ENCODE results near the gene OR10J5. TPM values are rescaled to one million over a fixed set of nuclear protein-coding genes. Genes with fewer than 3 reads are reported as not detected.

The OR10J5 gene, protein sequence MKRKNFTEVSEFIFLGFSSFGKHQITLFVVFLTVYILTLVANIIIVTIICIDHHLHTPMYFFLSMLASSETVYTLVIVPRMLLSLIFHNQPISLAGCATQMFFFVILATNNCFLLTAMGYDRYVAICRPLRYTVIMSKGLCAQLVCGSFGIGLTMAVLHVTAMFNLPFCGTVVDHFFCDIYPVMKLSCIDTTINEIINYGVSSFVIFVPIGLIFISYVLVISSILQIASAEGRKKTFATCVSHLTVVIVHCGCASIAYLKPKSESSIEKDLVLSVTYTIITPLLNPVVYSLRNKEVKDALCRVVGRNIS
- total RNA-seq: not detected
- polyA plus RNA-seq (ENCODE audit: insufficient read depth, low read depth, low replicate concordance): not detected
- long read RNA-seq, donor 1: 0 reads
- long read RNA-seq, donor 2: 0 reads

DNA sequence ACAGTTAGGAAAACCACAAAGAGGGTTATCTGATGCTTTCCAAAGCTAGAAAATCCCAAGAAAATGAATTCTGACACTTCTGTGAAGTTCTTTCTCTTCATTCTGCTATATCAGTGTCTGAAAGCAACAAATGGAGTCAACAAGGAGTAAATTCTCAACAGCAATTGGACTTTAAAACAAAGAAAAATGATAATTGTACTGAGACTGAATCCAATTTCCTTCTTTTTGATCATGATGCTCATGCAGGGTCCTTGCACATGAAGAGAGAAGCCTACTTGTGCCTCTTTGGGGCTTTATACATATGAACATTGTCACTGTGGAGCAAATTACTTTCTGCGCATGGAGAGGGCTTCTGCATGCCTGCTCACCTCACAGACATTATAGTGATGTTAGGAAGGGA lies at the start of gene OR10J5:
TSS of gene OR10J5 (minus strand) at position 101 of the 400 bp plus-strand sequence. CDS start at position 101, 0 bp downstream.
- TF ChIP-seq, protein P1, sequence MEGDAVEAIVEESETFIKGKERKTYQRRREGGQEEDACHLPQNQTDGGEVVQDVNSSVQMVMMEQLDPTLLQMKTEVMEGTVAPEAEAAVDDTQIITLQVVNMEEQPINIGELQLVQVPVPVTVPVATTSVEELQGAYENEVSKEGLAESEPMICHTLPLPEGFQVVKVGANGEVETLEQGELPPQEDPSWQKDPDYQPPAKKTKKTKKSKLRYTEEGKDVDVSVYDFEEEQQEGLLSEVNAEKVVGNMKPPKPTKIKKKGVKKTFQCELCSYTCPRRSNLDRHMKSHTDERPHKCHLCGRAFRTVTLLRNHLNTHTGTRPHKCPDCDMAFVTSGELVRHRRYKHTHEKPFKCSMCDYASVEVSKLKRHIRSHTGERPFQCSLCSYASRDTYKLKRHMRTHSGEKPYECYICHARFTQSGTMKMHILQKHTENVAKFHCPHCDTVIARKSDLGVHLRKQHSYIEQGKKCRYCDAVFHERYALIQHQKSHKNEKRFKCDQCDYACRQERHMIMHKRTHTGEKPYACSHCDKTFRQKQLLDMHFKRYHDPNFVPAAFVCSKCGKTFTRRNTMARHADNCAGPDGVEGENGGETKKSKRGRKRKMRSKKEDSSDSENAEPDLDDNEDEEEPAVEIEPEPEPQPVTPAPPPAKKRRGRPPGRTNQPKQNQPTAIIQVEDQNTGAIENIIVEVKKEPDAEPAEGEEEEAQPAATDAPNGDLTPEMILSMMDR (IDR thresholded peaks at IDR 0.05): no peak
- TF ChIP-seq POLR2A (IDR thresholded peaks at IDR 0.05): no peak
- Histone ChIP-seq H3K27ac (no peak within 1 kb of the TSS), H3K4me3 (no peak within 1 kb of the TSS), H3K4me1 (no peaks in the 10 kb centered on the region), H3K9me3 (no peaks in the 10 kb centered on the region), H3K27me3 (no peaks in the 10 kb centered on the region), H3K36me3 (ENCODE audit: low read depth, missing control alignments) (no peaks in the 10 kb centered on the region)
- no peak for DNase-seq
- WGBS, 2 donors: 89 to 97% methylated on average over 1 of the region's 1 CpG
- intact Hi-C loops (cut with DNase I; ENCODE audit: low total_unique reads): no loop called here

DNA sequence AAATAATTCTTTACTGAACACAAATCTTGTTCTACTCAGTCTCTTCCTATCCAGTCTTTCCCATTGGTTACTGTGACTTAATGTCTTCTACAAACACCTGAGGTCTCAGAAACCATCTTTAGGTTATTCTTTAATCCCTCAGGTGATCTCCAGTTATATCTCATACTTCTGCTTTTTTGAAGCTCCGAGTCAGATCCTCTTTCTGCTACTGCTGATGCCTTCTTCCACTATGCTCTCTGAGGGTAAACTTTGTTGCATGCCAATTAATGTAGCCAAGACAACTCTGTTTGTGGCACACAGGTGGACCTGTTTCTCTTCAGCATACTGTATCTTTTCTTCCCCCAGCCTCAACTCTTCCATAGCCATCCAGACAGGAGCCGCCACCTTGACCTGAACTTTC lies 48.7 kb upstream of the OR10J5 start:
- DNase-seq: no peak
- WGBS, 2 donors: 88 to 91% methylated on average over 2 of the region's 2 CpGs
- intact Hi-C loops (cut with DNase I; ENCODE audit: low total_unique reads): no loop called here
- Histone ChIP-seq H3K4me1 (no peaks in the 10 kb centered on the region), H3K9me3 (no peaks in the 10 kb centered on the region), H3K36me3 (ENCODE audit: low read depth, missing control alignments) (no peaks in the 10 kb centered on the region), H3K27ac (no peak overlapping the region), H3K27me3 (no peaks in the 10 kb centered on the region), H3K4me3 (no peak overlapping the region)
- TF ChIP-seq POLR2A (IDR thresholded peaks at IDR 0.05): no peak

DNA sequence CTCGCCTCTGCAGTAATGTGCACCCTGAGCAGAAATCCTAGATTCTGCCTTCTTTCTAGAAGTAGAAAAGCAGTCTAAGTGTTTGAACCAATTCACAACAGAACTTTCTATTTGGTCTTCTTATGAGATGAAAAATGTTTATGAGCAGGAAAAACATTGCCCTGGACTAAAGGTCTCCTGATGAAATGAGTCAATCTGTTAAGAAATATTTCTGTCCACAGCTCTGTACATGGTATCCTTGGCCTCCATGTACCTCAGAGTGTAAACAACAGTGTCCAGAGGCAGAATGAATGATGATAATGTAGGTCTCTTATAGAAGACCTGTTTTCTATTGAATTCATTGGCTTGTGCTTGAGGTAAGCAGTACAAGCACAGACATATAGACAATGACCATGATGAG lies 45.6 kb upstream of the OR10J5 start:
- no peaks in the 10 kb centered on the region for H3K4me1 ChIP-seq
- H3K9me3 ChIP-seq: no peaks in the 10 kb centered on the region
- intact Hi-C loops (cut with DNase I; ENCODE audit: low total_unique reads): no loop called here
- H3K36me3 ChIP-seq (ENCODE audit: low read depth, missing control alignments): no peaks in the 10 kb centered on the region
- no peak for DNase-seq
- no peak for TF ChIP-seq POLR2A (IDR thresholded peaks at IDR 0.05)
- TF ChIP-seq, protein P1 (IDR thresholded peaks at IDR 0.05): no peak
- H3K27me3 ChIP-seq: no peaks in the 10 kb centered on the region
- WGBS, 2 donors: 86 to 100% methylated on average over 1 of the region's 1 CpG
- H3K27ac ChIP-seq: no peak overlapping the region
- no peak overlapping the region for H3K4me3 ChIP-seq

DNA sequence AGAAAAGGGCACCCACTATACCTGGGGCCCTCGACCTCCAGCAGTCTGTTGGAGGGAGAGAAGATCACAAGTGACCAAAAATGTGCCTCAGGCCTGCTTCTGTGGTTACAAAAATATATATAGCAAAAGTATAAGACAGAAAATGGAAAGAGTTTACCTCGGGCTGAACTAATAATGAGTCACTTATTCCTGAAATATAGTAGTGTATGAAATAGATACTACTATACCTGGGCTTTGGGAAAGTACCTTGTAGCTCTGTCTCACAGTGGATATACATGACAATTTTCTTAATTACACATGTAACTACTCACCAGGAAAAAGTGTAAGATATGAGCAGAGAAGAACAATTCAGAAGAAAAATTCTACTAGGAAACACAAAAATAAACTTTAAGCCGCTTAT lies 44.5 kb upstream of the OR10J5 start:
- Histone ChIP-seq H3K27me3 (no peaks in the 10 kb centered on the region), H3K36me3 (ENCODE audit: low read depth, missing control alignments) (no peaks in the 10 kb centered on the region), H3K4me1 (no peaks in the 10 kb centered on the region), H3K27ac (no peak overlapping the region), H3K9me3 (no peaks in the 10 kb centered on the region), H3K4me3 (no peak overlapping the region)
- DNase-seq: no peak
- intact Hi-C loops (cut with DNase I; ENCODE audit: low total_unique reads): no loop called here
- TF ChIP-seq, protein P1 (IDR thresholded peaks at IDR 0.05): no peak
- TF ChIP-seq POLR2A (IDR thresholded peaks at IDR 0.05): no peak
- WGBS, 2 donors: 80 to 86% methylated on average over 3 of the region's 3 CpGs

DNA sequence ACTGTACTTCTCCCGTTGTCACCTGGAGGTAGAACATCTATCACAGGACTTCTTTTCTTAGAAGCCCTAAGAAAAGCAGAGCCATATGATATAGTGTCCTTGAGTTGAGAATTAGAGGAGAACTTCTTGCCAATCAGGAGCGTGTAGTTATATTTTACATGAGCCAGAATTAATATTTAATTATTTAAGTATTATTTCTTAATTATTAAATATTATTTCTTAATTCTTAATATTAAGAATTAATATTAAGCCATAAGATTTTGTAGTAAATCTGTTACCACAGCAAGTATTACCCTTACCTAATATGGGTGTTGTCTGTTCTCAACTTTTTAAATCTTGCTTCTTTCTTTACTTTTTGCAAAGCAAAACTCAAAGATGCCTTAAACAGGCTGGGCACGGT lies 41.6 kb upstream of the OR10J5 start:
- Histone ChIP-seq H3K4me3 (no peak overlapping the region), H3K27me3 (no peaks in the 10 kb centered on the region), H3K27ac (no peak overlapping the region), H3K36me3 (ENCODE audit: low read depth, missing control alignments) (no peaks in the 10 kb centered on the region), H3K9me3 (no peaks in the 10 kb centered on the region), H3K4me1 (no peaks in the 10 kb centered on the region)
- no peak for DNase-seq
- intact Hi-C loops (cut with DNase I; ENCODE audit: low total_unique reads): no loop called here
- WGBS, 2 donors: 83 to 85% methylated on average over 3 of the region's 3 CpGs
- TF ChIP-seq, protein P1 (IDR thresholded peaks at IDR 0.05): no peak
- no peak for TF ChIP-seq POLR2A (IDR thresholded peaks at IDR 0.05)

All from testis (tissue), 5 donors.